Subcutaneous adipose tissue (tissue), 4 donors: ENCODE data around the gene TPP1. TPM values are rescaled to one million over a fixed set of nuclear protein-coding genes. Genes with fewer than 3 reads are reported as not detected.

Experiments used
- total RNA-seq, 4 donors: library from RNA; depleted of rRNA; stranded (reverse); fragments of >200 nt; gene quantifications; one replicate each; pipeline ENCODE4 v1.1.0, GENCODE V29; 2016
- TF ChIP-seq, protein P1 (sequence below): fragments of 450-650 bp; IDR thresholded peaks from one replicate; pipeline ENCODE4 v1.5.1; 2016; ENCODE audit warnings: low read depth, mild to moderate bottlenecking, control low read depth, antibody characterized with exemption, moderate library complexity

Gene TPP1
- total RNA-seq, 4 donors from 2014 or later = 44.8 to 178 (median 93.7) TPM

DNA sequence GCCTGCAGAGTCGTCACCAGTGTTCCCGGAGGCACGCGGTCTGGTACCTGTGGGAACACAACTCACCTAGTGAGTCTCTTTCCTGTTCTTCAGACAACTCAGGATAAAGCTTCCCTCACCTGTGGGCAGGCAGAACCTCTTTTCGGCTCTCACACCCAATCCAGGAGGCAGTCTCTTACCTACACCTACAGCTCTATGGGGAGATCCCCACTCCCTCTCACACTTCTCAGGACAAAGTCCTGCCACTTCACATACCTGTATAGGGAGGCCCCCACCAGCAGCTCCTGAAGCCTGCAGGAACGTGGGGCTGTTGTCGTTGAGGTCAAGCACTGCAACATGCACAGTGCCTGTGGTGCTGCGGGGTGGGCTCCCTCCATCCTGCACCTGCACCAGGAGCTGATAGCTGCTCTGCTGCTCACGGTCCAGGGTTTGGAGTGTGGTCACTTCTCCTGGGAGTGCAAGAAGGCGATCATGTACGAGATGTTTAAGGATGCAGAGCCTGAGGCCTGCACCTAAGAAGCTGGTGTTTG, 12.2 kb upstream of the TPP1 start:
- TF ChIP-seq, protein P1, sequence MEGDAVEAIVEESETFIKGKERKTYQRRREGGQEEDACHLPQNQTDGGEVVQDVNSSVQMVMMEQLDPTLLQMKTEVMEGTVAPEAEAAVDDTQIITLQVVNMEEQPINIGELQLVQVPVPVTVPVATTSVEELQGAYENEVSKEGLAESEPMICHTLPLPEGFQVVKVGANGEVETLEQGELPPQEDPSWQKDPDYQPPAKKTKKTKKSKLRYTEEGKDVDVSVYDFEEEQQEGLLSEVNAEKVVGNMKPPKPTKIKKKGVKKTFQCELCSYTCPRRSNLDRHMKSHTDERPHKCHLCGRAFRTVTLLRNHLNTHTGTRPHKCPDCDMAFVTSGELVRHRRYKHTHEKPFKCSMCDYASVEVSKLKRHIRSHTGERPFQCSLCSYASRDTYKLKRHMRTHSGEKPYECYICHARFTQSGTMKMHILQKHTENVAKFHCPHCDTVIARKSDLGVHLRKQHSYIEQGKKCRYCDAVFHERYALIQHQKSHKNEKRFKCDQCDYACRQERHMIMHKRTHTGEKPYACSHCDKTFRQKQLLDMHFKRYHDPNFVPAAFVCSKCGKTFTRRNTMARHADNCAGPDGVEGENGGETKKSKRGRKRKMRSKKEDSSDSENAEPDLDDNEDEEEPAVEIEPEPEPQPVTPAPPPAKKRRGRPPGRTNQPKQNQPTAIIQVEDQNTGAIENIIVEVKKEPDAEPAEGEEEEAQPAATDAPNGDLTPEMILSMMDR = no peak

DNA sequence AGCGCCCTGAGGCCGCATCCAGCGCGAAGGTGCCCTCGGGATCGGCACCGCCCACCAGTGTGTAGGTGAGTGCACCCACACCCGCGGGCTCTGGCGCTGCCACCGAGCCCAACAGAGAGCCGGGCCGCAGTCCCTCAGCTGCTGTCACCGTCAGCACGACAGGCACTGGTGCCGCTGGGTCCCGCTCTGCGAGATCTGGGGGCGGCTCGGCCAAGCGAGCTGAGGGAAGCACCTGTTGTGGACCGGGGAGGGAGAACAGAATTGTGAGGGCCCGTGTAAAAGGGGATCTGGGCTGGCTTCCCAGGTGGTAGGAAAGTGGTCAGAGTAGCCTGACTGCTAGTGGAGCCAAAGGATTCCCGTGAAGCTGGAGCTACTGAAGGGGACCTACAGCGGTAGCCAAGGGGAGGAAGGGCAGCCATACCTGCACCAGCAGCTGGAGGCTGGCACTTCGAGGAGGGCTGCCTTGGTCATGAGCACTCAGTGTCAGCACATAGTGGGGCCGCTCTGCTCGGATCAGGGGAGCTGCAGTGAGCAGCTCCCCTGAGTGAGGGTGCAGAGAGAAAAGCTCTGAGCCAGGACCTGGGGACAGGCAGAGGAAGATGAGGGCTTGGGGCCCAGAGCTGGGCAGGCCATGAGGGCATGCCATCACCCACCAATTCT, 11.5 kb upstream of the TPP1 start:
- TF ChIP-seq, protein P1 = no peak

DNA sequence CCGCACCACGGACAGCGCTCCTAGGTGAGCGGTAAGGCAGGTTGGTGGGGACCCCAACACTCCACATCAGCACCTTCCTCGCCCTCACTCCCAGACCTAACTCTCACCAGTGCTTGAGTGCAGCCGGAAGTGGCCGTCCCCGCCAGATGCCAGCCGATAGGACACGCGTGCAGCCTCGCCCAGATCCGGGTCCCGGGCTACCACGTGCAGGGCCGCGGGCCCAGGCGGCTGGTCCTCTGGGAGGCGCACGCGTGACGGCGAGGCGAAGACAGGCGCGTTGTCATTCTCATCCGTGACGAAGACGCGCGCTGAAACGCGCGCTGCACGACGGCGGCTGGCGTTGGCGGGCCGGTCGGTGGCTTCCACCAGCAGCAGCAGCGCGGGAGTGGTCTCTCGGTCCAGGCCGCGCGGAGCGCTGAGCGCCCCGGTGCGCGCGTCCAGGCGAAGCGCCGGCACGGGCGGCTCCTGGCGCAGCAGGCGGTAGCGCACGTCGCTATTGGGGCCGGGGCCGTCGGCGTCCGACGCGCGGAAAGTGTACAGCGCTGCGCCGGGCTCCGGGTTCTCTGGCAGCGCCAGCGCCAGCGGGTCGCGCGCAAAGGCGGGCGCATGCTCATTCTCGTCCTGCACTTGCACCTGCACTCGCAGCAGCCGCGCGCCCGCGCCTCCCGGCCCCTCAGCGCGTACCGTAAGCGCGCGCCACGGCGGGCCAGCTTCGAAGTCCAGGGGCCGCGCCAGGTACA, 10.8 kb upstream of the TPP1 start:
- TF ChIP-seq, protein P1 = no peak

DNA sequence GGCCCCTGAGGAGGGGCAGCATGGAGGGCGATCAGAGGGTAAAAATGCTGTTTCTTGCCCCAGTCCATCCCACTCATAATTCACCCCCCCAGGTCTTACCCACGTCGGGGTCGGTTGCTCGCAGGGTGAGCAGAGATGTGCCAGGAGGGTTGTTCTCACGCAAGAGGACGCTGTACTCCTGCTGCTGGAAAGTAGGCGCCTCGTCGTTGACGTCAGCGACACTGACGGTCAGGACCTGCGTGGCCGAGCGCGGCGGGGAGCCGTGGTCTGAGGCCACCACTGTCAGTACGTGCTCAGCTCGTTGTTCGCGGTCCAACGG, 10.3 kb upstream of the TPP1 start:
- TF ChIP-seq, protein P1 = no peak

DNA sequence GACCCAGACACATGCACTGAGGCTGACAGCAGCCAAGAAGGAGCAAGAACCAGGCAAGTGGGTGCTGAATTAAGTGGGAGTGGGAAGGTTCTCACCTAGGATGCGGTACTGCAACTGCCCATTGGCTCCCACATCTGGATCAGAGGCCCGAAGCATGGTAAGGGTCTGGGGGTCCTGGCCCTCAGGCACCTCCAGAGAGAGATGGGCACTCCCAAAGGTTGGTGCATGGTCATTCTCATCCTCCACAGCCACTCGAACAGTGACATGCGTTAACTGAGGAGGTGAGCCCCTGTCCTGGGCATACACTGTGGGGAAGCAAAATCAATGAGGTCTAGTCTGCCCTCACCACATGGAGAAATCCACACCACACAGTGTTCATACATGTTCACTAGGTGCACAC, 9.3 kb upstream of the TPP1 start:
- TF ChIP-seq, protein P1 = no peak

DNA sequence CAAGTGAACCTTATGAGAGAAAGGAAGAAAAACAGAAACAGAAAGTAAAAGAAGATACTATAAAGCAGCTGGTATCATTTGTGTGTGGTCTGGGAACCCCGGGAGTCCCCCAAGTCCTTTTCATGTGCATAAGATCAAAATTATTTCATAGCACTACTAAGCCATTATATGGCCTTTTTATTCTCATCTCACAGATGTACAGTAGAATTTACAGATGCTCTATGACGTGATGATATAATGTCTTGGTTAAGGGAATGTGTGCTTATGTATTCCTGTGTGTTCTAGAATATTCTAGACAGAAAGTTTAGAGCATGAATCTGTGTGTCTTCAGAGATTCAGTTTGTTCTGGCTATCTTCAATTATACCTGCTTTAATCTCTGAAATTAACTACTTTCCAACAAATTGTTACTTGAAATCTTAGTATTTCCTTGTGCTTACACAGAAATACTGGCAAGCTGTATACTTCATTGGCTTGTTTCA, 8.6 kb upstream of the TPP1 start:
- TF ChIP-seq, protein P1 = no peak

DNA sequence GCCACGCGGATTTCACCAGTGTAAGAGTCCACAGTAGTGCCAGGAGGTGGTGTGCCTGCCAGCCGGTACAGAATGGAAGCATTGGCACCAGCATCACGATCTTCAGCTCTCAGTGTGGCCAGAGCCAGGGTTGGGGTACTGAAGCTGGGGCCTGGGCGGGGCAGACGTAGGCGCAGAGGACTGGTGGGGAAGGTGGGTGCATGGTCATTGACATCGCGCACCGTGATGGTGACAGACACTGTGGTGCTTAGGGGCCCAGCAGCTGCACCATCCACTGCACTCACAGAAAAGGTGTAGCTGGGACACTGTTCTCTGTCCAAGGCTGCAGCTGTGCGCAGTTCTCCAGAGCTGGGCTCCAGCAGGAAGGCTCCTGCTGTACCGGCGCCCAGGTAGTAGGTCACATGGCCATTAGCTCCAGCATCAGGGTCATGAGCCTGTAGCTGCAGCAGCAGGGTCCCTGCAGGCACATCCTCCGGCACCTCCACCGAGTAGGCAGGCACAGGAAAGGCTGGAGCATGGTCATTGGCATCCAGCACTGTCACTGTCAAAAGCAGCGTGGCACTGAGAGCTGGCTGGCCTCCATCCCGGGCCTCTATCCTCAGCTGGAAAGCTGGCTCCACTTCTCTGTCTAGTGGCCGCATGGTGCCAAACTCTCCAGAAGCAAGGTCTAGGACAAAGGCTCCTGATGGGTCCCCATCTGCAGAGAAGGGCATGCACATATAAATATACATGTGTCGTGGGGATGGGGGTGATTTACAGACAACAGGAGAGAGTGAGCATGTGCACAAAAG, 7.9 kb upstream of the TPP1 start:
- TF ChIP-seq, protein P1 = no peak
